HG02798 (cell line): ENCODE data around the gene TMCC1.
"Not testable (repeated sequence)": the region's sequence is repeated elsewhere in the genome, so short reads cannot be mapped to it uniquely, and the experiment has no call there.

Source experiments
- ATAC-seq: cut with Tn5 transposase; IDR thresholded peaks from one replicate; pipeline ENCODE4 v1.9.1; 2021; ENCODE audit warnings: mild to moderate bottlenecking; ENCODE audit not compliant: unreplicated experiment, poor library complexity

Gene TMCC1

DNA sequence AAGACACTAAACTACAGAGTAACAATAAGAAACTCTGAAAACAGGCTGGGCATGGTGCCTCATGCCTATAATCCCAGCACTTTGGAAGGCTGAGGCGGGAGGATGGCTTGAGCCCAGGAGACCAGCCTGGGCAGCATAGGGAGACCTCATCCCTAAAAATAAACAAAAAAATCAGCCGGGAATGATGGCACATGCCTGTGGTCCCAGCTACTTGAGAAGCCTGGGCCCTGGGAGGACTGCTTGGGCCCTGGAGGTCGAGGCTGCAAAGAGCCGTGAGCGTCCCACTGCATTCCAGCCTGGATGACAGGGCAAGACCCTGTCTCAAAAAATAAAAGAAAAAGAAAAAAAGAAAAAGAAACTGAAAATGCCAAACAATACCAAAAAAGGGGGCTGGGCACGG is 55.4 kb downstream of the TMCC1 start:
- no peak for ATAC-seq

DNA sequence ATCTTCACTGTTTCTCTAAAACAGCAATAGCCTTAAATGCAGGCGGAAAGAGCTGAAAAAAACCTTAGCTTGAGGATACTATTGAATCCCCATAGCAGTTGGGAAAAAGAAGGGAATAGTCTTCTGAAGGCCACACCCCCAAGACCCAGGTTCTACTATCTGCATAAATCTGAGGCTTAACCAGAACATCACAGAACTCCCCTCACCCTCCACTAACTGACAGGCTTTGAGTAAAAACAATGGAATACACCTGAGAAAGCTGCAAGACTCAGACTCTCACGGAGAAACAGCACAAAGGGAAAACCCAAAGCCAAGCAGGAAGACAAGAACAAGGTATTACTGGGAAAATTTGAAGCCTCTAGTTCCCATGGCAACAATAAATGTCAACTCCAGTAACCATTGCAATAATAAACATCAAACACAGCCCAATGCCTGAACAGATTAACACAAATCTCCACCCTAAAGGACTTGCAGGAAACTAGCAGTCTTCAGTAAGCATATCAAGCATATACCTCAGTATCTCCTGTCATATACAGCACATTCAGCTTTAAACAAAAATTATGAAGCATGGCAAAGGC is 56.4 kb downstream of the TMCC1 start:
- no peak for ATAC-seq

DNA sequence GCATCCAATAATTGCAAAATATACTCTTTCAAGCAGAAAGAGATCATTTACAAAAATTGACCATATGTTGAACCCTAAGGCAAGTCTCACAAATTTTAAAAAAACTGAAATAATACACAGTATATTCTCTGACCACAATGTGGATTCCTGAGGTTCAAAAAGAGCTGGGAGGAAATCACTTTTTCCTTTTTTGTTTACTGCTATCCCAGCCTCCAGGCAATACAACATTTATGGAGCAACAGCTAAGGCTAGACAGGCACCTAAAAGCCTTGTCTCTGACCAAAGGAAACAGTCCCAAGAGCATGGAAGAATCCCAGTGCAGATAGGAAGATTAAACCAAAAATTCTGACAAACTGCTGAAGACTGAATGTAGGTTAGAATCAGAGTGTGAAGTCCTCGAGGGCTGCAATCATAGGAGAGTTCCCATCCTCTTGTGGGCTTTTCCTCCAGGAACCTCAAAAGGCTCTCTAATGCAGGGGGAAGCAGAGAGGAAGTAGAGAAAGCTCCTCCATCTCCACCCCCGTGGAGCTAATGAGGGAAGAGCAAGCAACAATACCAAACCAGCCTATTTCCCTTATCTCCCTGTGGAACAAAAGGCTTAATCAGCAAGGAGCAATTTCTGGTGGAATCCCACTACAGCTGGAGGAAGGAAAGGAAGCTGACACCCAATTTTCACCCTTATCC is 57.0 kb downstream of the TMCC1 start:
- ATAC-seq, result no peak

DNA sequence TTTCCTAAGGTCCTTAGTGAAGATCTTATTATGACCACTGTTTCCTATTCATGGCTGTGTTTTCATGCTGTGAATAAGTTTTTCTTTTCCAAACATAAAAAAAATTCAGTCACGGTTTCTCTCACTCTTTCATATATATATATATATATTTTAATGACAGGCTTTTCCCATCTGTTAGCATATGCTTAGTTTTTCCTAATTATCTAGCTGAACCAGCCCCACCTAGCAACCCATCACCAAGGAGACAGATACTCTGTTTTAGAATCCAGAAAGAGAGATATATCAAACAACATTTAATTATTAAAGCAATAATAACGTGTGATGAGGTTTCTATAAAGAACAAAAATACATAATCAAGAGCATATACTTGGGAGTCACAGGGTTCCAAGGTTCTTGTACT is 58.3 kb downstream of the TMCC1 start:
- ATAC-seq, result no peak

DNA sequence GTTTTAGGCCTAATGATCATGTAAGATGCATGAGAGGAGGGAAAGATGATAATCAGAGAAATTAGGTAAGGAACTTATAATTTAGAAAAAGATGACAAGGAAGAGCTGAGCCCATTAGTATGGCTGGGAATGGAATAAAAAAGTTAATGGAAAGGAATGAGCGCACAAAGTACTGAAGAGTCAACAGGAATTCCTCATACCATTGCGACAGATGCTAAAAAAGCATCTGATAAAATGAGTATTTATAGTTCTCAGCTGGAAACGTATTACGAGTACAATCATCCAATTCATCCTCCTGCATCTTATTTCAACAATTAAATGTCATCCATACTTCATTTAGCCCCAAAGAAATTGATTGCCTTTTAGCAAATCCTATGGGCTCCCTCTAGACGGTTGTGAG is 58.9 kb downstream of the TMCC1 start:
- no peak for ATAC-seq

DNA sequence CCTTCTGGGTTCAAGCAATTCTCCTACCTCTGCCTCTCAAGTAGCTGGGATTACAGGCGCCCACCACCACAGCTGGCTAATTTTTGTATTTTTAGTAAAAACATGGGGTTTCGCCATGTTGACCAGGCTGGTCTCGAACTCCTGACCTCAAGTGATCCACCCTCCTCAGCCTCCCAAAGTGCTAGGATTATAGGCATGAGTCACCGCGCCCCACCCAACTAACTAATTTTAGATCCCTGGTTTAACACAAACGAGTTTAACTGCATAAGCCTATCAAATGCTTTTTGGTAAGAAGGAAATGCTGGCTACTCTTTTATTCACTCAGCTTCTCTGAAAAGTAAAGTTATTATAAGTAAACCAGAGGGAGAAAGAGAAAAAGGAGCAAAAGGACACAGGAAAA is 61.6 kb downstream of the TMCC1 start:
- ATAC-seq, result not testable (repeated sequence)

DNA sequence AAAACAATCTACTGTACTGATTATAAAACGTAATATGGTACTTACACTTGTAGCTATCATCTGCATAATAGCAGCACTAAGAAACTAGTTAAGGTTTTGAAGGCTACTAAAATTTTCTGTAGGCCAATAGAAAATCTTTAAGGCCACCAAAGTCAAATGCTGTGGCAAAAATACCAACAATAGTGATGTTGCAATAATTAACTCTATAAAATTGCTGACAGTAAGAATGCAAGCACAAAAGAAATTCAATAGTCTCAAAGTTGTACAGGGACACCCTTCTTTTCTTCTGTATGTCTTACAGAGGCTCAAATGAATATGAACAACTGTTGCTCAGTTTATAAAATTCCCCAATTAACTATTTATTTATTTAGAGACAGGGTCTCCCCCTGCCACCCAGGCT is 62.0 kb downstream of the TMCC1 start:
- ATAC-seq, result no peak

DNA sequence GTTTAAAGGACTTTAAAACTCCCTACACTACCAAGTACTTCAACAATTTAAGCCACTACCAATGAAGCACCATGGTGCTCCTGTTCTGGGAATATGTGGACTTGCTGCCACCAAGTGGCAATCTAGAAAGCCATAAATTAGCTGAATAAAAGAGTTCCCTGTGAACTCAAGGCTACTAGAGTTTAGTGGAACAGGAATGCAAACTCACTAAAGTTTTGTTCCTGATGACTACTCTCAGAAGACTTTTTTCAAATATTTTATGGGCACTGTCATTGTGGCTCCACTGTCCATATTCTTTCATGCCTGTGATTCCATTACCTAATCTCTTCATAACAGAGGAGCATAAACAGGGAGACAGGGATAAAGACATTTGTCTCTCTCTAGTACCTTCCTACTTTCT is 63.9 kb downstream of the TMCC1 start:
- ATAC-seq, result no peak

DNA sequence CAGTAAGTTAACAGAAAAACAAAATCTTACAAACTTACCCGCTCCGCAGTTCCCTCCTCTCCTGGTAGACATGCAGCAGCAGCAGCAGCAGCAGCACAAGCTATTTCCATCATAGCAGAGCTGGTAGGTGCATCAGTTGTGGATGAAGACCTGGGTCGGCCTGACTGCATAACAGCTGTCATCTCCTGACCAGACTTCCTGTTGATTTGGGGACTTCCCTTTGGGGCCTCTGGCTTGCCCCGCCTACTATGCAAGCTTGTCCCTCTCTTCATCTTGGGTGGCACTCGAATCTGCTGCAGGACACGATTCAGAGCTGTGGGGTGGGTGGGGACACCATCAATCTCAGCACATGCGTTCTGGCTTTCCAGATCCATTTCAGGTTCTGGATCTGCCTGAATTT is 65.7 kb downstream of the TMCC1 start:
- peak; percentile 86 for ATAC-seq

DNA sequence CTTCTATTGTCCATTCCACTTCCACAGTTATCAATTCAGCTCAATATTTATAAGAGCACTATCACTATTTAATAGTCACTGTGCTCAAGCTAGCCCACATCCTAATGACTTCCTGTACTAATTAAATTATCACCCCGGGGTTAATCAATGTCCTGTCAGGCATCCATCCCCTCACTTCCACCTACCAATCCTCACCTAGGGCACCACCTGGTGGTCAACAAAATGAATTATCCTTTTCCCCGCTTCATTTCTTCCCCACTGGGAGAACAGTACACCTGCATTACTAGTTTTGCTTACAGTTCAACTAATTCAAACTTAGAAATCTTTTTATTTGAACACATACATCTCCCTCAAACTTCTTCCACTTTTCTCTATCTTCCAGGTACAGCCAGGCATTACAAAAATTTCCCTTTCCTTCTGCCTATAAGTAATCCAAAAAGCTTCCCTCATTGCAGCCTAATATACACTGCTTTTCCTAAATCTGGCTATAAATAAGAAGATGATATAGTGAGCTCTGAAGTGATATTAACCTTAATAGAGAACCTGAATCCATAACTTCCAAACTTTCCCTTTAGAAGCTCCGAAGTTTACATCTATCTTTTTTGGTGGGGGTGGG is 68.5 kb downstream of the TMCC1 start:
- ATAC-seq, result peak; percentile 55

DNA sequence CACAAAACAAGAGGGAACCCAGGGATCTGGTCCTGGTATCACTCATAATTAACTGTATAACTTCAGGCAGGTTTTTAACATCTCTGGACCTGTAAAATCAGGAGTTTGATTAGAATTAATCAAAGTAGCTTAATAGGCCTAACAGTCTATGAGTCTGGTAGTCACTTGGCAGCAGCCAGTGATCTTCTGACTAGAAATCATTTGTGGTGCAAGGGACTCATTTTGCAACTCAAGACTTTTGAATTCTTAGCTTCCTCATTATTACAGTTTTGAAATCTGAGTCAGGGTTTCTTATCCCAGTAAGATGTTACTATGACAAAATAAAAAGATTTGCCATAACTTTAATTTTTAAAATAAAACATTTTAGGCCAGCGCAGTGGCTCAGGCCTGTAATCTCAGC is 70.8 kb downstream of the TMCC1 start:
- no peak for ATAC-seq

DNA sequence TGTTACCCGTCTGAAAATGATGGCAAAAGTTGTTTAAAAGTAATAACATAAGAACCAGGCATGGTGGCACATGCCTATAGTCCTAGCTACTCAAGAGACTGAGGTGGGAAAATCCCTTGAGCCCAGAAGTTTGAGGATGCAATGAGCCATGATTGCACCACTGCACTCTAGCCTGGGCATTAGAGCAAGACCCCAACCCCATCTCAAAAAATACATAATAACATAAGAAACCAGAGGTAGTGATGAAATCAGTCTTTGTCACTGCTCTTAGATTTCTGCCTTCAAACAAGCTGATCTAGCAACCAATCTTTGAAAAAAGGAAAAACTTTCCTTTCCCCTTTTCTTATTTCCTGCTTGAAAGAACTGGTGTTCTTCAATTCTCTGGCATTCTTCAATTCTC is 71.3 kb downstream of the TMCC1 start:
- no peak for ATAC-seq

DNA sequence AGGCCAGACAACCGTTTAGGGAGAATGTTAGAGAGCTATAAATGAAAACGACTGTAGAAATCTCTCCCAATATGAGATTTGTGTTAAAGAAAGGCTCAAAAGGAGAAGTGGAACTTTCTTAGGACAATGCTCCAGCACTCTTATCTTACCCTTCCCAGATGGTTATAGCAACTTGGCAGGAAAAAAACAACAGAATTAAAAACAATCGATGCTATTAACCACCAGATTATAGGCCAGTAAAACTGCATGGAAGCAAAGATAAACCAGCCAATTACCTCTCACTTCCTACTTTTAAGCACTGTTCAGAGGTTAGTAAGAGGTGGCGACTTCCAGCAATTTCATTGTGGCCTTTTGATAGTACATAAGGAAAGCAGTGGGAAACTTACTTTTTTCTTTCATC is 72.9 kb downstream of the TMCC1 start:
- ATAC-seq, result no peak

DNA sequence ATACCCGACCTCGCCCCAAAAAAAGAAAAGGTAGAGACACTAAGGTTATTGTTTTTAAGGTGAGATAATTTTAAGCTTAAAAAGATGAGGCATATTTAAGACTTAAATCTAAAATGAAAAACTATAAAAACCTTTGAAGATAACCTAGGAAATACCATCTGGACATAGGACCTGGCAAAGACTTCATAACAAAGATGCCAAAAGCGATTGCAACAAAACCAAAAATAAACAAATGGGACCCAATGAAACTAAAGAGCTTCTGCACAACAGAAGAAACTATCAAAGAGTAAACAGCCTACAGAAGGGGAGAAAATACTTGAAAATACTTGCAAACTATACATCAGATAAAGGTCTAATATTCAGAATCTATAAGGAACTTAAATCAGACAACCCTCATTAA is 80.9 kb downstream of the TMCC1 start:
- ATAC-seq, result no peak

DNA sequence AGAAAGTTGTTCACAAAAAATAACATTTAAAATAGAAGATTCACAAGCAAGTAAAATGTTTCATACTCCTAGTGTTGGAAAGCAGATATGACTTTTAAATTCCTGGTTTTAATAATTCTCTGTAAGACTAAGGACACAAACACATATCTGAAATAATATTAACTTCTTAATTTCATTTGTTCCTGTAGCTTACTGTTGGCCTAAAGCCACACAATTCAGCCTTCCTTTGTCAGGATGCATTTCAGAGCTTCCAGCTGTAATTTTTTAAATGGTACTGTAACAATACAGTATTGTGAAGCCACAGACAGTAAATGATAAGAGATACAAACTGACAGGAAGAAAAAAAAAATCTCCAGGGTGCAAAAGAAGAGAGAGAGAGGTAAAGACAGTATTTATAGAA is 84.2 kb downstream of the TMCC1 start:
- no peak for ATAC-seq

DNA sequence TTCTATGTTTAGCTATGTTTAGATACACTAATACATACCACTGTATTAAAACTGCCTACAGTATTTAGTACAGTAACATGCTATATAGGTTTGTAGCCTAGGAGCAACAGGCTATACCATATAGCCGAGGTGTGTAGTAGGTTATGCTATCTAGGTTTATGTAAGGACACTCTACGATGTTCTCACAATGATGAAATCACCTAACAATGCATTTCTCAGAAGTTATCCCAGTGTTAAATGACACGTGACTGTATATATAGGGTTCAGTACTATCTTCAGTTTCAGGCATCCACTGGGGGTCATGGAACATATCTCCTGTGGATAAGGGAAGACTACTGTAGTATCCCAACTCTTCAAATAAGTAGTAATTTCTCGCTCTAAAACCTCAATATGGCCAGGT is 97.4 kb downstream of the TMCC1 start:
- ATAC-seq, result no peak

DNA sequence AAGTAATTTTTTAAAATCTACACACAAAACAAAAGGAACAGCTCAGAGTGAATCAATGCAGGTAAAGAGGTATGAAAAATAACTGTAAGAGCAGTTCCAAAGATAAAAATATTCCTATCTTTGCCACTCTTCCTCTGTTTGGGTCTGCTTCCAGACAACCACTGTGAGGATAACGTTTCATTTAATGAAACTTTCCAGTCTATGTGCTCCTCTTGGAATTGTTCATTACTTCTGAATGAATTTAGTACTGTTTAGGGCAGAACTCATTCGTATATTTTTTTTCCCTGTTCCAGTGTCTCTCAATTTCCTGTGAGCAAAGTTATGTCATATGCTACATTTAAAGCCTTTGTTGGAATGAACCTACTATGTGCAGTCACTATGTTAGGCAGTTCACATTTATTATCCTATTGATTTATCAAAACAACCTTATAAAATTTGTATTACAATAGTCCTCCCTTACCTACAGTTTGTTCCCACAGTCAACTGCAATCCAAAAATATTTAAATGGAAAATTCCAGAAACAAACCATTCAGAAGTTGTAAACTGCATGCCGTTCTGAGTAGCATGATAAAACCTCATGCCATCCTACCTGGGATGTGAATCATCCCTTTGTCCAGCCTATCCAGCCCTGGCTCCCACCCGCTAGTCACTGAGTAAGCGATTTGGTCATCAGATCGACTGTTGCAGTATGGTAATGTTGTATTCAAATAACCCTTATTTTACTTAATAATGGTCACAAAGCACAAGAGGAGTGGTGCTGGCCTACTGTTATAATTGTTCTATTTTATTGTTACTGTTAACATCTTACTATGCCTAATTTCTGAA is 98.1 kb downstream of the TMCC1 start:
- no peak for ATAC-seq

DNA sequence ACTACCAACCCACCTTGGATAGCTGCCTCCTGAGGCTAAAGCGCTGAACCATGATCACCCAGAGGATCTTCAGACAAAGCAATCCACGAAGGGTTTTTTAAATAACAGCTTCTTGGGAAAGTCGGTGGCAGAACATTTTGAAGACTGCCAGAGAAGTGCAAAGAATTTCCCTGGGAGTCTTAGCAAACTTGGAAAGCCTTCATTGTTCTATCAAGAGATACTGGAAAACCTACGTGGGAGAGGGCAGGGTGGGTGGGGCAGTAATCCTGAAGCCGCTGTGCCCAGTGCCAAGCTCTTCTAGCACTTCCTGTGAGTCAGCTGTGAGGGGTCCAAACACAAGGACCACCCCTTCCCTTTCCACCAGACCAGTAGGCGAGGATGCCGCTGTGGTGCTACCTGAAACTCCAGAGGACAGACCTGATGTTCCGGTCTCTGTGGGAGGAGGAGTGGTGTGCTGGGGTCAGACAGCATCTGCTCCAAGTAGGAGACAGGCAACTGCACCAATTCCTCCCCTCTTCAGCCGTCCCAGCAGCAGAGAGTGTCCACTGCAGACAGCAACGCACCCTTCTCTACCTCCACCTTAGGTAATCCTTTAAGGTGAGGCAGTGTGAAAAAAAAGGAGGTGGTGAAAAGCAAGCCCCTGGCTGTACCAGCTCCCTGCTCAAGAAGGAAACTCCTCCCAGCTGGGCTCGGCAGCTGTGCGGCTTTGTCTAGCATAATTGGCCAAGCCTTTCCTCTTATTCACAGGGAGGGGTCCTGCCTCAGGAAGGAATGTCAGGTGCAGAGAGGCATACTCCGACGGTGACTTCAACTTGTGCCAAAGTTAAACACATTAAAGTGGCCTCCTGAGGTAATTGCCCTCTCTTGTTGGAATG is 99.0 kb downstream of the TMCC1 start:
- ATAC-seq, result no peak

DNA sequence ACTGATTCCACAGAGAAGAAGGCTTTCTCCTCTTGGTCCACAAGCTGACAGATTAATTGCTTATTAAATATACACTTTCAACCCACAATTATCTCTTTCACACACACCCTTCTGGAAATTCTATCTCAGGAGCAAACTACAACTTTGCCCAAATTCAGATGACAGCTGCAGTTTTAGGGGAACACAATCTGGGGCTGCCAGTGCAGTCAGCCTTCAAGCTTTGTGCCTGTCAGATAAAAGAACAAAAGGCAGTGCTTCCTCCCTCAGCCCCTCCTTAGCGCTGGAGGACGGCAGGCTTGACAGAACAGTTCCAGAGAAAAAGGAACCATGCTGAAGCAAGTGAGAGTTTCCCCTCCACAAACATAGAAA is 99.6 kb downstream of the TMCC1 start:
- no peak for ATAC-seq

DNA sequence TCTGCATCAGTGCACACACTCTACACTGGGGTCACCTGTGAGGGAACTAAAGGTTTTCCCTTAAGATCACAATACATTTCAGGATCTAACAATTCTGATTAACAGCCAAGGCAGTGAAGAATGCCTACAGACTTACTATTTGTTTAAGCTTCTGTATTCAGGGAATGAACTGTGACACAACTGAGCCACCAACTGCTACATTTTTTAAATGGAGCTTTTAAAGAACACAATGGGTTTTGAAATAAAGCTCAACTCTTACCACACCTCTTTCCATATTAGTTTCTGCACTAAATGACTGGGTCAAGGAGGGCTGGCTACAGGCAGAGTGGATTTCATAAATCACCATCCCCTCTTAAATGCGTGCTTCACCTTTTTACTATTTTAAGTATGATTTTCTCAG is 100.2 kb downstream of the TMCC1 start:
- ATAC-seq, result no peak
